Jurkat, Clone E6-1 (cell line): ENCODE results near the gene SPAG16.

Source experiments
- DNase-seq: peaks from one replicate; pipeline ENCODE4 v3.0.0-alpha.2; 2011; ENCODE audit warnings: low read depth, low spot score
- H3K4me3 ChIP-seq: 2 replicates; pipeline ENCODE4 v1.5.1; 2011; ENCODE audit warnings: mild to moderate bottlenecking, low read length, control low read depth, moderate library complexity

The SPAG16 gene

DNA sequence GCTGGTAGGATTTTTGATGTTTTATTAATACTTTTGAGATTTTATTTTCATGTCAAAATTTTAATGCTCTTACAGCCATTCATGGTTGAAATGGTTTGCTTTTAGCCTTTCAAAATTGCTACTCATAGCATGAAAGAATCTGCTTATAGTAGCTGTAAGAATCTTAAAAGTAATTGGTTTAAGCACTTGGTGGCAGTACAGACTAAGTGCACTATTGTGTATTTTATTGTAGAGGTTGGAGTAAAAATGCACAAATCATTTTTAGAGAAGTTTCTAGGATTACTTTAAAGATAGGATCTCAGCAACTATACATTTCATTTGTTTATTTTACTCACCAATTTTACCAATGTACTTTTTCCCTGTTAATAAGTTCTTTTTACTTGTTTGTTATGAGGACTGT is 205.8 kb downstream of the SPAG16 start:
- DNase-seq = no peak
- no peak overlapping the region for H3K4me3 ChIP-seq

DNA sequence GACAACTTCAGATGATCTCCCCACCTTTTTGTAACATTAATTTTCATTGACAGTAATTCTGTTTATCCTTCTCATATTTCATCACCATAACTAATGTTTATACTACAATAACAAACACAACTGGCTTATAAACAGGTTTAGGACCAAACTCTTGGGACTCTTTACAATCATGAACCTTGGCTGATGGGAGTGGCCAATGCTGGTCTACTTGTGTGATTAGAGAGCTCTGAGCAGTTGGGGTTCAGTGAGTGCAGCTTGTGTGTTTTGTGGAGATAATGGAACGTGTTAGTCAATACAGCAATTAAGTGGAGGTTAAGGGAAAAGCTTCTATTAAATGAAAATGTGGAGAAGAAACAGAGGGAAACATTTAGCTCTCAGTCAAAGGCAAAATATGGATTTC is 207.1 kb downstream of the SPAG16 start:
- no peak for DNase-seq
- H3K4me3 ChIP-seq = no peak overlapping the region

DNA sequence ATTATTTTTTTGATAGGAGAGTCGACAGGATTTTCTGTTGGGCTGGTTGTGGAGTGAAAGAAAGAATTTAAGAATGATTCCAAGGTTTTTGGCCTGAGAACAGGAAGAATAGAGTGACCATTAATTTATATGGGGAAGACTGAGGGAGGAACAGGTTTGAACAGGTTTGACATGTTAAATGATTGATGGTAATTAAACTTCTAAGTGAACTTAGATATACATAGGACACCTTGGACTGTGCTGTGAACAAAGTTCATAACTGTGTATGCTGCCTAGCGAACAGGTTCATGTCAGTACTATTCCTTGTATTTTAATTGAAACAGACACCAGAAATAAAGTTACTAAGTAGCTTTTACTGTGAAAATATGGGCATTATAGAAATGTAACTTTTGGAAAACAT is 212.0 kb downstream of the SPAG16 start:
- no peak overlapping the region for H3K4me3 ChIP-seq
- DNase-seq = no peak

DNA sequence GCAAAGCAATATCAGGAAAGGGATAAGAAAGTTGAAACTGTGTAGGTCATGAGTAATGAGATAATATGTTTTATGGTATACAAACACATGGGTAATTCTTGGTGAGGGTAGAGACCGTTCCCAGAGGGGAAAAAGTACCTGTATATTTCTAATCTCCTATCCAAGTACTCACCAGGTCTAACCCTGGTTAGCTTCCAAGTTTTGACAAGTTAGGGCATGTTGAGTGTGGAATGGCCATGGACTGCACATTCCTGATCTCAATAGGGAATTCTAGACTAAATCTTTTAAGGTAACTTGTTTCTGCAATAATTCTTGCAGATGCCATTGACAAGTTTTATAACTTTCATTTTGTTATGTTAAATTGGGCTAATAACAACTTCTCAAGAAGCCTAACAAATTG is 216.6 kb downstream of the SPAG16 start:
- H3K4me3 ChIP-seq = no peak overlapping the region
- no peak for DNase-seq

DNA sequence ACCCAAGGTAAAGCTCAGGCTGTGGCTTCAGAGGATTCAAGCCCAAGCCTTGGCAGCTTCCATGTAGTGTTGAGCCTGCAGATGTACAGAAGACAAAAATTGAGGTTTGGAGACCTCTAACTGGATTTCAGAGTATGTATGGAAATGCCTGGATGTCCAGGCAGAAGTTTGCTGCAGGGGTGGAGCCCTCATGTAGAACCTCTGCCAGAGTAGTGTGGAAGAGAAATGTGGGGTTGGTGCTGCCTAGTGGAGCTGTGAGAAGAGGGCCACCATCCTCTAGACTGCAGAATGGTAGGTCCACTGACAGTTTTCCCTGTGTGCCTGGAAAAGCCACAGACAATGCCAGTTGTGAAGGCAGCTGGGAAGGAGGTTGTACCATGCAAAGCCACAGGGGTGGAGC is 239.9 kb downstream of the SPAG16 start:
- H3K4me3 ChIP-seq = no peak overlapping the region
- DNase-seq = no peak

DNA sequence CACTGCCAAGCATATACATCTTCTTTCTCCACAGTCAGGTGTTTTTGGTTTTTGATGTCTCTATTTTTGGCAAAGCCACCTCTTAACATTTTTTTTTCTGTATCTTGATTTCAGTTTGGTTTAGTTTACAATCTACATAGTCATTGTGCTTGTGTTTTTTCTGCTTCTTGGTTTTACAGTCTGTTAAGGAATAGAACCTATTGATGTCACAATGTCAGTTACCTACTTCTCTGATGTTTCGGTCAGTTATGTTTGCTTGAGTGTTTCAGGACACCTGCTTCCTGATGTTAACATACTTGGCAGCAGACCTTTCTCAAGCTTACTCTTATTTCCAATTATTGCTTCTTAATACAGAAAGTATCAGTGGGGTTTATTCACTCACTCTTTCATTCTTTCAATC is 253.3 kb downstream of the SPAG16 start:
- peak; percentile 11 for DNase-seq

DNA sequence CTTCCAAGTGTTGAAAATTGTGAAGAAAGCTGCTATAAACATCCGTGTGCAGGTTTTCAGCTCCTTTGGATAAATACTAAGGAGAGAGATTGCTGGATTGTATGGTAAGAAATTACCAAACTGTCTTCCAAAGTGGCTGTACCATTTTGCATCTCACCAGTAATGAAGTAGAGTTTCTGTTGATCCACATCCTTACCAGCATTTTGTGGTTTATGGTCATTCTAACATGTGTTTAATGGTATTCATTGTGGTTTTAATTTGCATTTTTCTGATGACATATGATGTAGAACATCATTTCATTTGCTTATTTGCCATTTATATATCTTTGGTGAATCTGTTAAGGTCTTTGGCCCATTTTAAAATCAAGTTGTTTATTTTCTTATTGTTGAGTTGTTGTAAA is 260.7 kb downstream of the SPAG16 start:
- DNase-seq = no peak
- H3K4me3 ChIP-seq = no peak overlapping the region

More for the DNA sequence above, 253.3 kb downstream of the SPAG16 start:
- H3K4me3 ChIP-seq = no peak overlapping the region

DNA sequence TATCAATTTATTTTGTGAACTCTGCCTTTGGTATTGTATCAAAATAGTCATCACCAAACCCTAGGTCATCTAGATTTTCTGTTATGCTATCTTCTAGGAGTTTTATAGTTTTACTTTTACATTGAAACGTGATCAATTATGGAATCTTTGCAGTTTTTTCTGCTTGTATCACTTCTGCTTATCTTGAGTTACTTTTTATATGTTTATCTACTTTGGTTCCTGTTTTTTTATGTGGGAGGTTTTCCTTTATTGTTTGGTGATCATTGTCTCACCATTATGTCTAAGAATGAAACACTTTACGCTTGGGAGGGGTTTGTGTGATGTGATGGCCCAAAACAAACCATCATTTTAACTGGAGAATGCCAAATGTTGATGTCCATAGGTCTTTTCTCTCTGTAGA is 261.2 kb downstream of the SPAG16 start:
- H3K4me3 ChIP-seq = no peak overlapping the region
- no peak for DNase-seq

DNA sequence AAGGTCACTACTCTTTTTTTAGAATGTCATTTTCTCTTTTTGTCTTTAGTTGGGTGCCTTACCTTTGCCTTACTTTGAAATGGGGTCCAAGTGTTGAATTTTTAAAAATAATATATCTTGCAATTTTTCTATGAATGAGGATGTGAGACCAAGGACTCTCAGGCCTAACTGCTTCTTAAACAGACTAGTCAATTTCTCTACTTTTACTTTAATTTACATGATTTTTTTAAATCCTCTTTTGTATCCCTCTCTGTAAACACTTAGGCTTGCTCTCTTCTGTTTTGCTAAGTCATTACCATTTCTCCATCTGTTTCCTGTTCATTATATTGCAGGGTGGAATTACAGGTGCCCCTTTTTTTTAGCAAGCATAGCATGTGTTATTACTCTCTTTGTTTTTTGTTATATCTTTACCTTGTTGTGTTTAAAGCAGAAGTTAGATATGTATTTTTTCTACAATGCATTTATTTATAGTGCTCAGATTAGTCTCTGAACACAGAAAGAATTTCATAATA is 261.8 kb downstream of the SPAG16 start:
- H3K4me3 ChIP-seq = no peak overlapping the region
- DNase-seq = no peak

DNA sequence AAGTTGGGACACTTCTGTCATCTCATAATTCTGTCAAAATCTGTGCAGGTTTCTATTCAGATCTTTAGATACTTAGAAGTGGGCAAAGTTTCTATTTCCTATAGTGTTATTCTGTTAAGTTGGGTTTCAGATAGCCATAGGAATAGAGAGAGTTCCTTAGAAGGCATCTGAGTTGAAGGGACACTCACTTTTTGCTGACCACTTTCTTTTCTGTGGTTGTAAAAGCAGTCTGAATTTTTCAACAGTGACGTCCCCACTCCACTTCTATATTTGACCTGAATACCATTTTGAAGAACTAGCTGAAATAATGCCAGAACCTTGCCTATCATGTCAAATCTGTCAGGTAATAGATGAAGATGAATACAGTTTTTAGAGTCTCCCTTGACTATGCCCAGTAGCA is 267.3 kb downstream of the SPAG16 start:
- DNase-seq = no peak
- H3K4me3 ChIP-seq = no peak overlapping the region

DNA sequence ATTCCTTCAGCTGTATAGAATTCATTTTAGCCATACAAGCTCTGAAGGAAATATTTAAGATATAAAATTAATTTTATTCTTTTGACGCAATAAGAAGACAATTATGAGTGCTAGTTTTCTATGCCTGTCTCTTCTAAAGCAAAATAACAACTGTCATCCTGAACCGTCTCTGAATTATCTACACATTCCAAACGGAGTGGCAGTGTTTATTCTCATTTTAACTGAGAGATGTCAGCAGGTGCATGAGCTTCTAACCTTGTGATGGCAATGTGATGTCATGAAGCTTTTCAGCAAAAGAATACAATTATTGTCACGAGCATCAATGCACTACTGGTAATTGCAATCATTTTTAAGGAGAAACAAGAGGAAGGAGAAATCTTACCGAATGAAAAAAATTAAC is 274.8 kb downstream of the SPAG16 start:
- DNase-seq = no peak
- H3K4me3 ChIP-seq = no peak overlapping the region

DNA sequence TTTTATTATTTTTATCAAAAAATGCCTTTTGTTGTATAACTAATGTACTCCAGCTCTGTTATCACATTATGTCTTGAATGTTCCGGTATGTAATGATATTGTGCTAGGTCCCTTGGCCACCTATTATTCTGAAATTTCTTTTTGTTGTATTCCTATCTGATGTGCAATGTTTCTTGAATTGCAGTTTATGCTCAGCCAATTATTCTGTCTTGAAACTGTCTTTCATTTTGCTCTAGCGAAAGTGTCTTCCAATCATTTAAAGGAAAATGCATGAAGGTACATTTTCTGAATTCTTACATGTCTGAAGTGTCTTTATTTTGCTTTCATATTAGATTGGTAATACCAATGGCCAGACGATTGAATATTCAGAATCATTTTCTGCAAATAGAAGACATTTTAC is 277.5 kb downstream of the SPAG16 start:
- no peak overlapping the region for H3K4me3 ChIP-seq
- DNase-seq = no peak

DNA sequence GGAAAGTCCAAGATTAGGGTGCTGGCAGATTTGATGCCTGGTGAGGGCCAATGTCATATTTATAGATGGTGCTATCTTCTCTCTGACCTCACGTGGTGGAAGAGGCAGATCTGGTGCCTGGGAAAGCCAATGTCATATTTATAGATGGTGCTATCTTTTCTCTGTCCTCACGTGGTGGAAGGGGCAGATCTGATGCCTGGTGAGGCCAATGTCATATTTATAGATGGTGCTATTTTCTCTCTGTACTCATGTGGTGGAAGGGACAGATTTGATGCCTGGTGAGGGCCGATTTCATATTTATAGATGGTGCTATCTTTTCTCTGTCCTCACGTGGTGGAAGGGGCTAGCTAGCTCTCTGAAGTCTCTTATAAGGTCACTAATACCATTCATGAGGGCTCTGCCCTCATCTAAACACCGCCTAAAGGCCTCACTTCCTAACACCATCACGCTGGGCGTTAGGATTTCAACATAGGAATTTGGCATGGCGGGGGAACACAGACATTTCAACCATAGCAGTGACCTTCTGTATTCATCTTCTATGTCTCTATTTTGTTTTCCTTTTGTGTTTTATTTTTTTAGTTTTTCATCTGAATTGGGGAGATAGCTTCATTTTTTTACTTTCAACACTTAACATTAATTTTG is 278.4 kb downstream of the SPAG16 start:
- H3K4me3 ChIP-seq = no peak overlapping the region
- no peak for DNase-seq

DNA sequence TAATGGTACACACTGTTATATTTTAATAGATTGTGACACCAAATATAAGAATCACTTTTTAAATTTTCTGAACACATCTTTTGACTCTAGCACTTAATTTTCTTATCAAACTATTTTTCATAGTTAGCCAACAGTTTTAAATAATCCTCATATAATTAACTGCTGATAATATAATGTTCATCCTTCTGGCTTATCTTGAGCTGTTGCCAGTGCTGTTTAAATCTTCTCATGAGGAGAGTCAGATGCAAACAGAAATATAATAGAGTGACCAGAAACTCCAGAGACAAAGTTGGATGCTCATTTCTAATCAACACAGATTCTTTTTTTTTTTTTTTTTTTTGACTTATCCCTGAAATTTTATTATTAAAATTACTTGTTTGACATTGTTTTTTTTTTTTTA is 282.6 kb downstream of the SPAG16 start:
- no peak for DNase-seq
- H3K4me3 ChIP-seq = no peak overlapping the region

DNA sequence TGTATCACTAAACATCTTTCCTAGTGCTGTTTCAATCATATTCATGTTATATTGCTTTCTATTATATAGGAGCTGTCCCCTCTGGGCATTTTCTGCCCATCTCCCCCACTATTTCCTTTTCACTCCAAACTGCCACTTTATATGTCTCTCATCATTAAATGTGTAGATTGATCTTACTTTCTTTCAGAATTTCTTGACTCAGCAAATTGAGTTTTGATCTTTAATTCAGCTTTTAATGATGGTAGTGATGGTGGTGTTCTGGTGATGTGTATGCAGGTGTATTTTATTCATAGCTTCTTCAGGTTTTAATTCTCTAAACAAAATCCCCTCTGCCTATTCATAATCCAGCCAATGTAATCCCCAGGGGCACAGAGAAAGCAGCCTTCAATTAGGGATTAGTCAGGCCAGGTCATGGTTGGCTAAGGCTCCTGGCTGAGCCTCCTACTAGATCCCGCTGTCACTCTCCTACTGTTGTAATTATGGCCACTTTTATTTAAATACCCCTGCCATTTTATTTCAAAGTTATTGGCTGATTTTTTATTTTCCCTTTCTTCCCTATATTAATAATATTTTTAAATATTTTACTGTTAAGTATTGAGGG is 325.4 kb downstream of the SPAG16 start:
- DNase-seq = no peak
- no peak overlapping the region for H3K4me3 ChIP-seq

DNA sequence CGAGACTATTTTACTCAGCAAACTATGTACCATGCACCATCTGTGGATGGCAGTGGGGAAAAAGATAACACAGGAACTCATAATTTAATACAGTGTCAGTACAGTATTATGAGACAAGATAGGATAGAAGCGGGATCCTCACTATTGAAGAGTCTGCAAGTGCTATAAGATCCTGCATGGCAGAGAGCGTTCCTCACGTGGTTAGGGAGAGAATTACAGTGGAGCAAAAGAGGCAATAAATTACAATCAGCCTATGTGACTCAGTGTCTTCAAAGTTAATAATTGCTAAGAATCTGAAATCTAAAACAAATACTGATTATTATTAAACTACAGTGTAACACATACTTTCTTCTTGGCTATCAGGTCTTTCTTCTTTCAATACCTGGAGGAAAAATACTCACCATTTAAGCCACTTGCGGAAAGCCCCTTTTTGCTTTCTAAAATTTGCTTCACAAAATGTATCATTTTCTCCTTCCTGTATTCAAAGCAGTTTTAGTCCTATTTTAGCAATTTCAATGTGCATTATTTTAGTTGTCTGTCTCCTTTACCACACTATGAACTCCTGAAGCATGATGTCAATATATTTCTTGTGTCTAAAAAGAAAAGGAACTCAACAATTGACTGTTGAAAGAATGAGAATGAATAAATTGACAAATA is 342.9 kb downstream of the SPAG16 start:
- H3K4me3 ChIP-seq = no peak overlapping the region
- no peak for DNase-seq

DNA sequence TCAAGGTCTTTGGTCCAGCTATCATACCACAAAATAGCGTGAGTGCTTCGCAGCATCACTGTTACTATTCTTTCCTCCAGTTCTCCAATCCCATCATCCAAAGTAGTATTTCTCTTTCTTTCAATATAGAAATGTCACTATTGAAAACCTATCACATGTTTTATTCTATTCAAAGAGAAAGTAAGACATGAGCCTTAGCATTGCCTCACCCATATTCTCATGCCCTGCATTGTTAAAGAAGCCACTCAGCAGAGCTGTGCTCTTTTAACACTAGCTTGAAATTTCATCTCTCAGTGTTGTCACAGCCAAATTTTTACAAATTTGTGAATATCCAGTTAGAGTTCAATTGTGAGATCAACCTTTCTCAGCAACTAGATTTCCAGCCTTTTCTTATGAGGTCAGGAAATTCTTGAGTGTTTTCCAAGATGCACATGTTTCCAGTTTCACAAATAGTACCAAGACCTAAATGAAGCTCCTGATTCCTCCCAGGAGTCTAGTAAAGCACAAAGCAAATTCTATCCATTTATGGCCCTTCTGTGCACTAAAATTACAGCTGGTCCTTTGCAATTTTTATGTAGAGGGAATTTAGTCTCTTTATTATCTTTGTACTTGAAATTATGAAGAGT is 343.7 kb downstream of the SPAG16 start:
- H3K4me3 ChIP-seq = no peak overlapping the region
- no peak for DNase-seq

DNA sequence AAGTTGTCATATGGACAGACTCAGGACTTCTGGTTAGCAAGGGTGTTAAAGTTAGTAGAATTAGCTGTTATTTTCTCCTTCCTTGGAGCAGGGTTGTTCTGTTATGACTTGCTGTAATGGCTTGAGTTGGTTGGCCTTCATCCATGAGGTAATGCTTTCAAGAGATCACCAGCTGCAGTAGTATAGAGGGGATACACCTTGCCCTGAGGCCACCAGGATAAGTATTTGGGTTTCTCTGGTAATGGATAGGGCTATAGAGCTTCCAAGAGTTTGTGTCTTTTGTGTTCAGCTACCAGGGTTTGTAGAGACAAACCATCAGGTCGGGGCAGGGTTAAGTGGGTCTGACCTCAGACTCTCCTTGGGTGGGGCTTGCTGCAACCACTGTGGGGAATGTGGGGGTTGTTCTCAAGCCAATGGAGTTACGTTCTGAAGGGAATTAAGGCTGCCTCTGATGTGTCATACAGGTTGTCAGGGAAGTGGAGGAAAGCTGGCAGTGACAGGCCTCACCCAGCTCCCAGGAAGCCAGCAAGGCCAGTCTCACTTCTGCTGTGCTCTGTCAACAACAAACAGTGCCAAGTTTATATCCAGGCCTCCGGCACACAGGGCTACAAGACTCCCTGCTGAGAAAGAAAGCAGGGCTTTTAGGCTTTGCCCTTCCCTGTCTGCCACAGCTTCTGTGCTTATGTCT is 356.6 kb downstream of the SPAG16 start:
- no peak for DNase-seq
- H3K4me3 ChIP-seq = no peak overlapping the region

DNA sequence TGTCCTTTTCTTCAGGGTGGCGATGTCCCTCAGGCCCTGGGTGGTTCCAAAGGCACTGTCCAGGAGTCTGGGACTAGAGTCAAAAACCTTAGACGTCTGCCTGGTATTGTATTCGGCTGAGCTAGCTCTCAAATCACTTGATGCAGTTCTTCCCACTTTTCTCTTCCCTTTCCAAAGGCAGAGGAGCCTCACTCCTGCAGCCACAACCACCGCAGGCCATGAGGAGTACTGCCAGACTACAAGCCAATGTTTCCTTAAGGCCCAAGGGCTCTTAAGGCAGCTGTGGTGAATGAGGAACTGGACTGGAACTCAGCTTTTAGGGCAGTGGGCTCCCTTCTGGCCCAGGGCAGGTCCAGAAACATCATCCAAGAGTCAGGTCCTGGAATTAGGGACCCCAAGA is 360.7 kb downstream of the SPAG16 start:
- DNase-seq = no peak

DNA sequence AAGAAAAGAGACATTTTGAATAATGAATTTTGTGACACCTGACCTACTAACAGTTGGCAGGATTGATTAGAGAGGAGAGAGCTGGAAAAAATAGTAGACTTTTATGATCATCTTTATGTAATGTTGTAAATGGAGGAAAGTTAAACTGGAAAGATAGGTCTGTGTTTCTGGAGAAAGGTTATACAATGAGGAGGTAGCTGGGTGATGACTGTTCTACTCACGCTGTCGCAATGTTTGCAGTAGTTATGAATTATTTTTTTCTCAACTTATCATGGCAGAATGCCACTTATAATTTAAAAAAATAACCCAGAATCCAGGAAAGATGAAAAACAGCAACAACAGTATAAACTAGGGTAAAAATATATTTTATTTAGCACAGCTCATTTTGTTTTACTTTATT is 364.9 kb downstream of the SPAG16 start:
- no peak for DNase-seq
- no peak overlapping the region for H3K4me3 ChIP-seq

More for the DNA sequence above, 360.7 kb downstream of the SPAG16 start:
- no peak overlapping the region for H3K4me3 ChIP-seq
